Measurements from ENCODE around the gene NKIRAS1. TPM values are rescaled to one million over a fixed set of nuclear protein-coding genes. Genes with fewer than 3 reads are reported as not detected.
"Not testable (repeated sequence)": the region's sequence is repeated elsewhere in the genome, so short reads cannot be mapped to it uniquely, and the experiment has no call there.

NKIRAS1 gene
- total RNA-seq, 2 donors from 2014 or later = 18.4 to 19.8 TPM

DNA sequence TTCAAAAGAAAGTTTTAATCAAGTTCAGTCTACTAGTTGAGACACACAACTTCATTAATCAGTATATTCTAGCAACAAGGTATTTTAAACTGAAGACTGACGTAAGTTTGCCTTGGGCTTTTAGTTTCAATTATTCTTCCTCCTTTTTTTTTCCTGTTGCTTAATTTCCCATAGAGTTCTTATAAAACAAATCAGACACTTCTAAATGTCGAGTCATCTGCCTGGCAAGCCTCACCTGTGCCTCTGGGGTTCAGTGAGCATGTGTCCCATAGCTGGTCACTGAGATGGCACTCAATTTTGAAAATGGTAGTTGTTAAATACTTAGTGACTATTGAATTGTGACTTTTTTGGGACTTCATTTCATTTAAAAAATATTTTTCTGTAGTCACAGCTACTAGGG is 27.4 kb downstream of the NKIRAS1 start:
- DNase-seq (ENCODE audit: low spot score) = no peak
- H3K27ac ChIP-seq = no peak overlapping the region
- no peaks in the 10 kb centered on the region for H3K36me3 ChIP-seq
- no peaks in the 10 kb centered on the region for H3K27me3 ChIP-seq
- no peaks in the 10 kb centered on the region for H3K9me3 ChIP-seq
- TF ChIP-seq, protein P1, sequence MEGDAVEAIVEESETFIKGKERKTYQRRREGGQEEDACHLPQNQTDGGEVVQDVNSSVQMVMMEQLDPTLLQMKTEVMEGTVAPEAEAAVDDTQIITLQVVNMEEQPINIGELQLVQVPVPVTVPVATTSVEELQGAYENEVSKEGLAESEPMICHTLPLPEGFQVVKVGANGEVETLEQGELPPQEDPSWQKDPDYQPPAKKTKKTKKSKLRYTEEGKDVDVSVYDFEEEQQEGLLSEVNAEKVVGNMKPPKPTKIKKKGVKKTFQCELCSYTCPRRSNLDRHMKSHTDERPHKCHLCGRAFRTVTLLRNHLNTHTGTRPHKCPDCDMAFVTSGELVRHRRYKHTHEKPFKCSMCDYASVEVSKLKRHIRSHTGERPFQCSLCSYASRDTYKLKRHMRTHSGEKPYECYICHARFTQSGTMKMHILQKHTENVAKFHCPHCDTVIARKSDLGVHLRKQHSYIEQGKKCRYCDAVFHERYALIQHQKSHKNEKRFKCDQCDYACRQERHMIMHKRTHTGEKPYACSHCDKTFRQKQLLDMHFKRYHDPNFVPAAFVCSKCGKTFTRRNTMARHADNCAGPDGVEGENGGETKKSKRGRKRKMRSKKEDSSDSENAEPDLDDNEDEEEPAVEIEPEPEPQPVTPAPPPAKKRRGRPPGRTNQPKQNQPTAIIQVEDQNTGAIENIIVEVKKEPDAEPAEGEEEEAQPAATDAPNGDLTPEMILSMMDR (IDR thresholded peaks at IDR 0.05) = no peak
- H3K4me3 ChIP-seq = no peak overlapping the region
- H3K4me1 ChIP-seq = no peaks in the 10 kb centered on the region

DNA sequence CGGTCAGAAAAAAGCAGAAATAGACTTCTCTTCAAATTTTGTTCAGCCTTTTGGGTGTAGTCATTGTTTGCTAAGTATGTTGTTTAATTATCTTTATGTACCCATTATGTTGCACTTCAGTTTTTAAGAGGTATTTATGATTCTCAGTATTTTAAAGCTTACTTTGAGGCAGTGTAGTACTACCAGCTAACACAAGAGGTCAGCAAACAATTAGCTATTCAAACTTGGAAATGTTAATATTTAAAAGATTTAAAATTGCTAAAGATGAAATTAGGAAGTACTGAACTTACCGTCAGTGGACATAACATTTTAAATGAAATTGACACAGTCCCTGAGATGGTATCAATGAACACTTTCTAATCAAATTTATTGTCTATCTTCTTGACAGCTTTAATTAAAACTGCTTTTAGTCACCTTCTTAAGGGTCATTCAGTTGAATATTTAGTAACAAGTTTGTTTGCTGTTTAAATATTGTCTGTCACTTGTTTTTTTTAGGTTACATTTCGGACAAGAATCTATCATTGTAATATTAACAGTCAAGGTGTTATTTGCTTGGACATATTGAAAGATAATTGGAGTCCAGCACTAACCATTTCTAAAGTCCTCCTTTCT is 28.1 kb downstream of the NKIRAS1 start:
- H3K4me3 ChIP-seq = no peak overlapping the region
- no peaks in the 10 kb centered on the region for H3K27me3 ChIP-seq
- no peaks in the 10 kb centered on the region for H3K36me3 ChIP-seq
- H3K4me1 ChIP-seq = no peaks in the 10 kb centered on the region
- no peak overlapping the region for H3K27ac ChIP-seq
- TF ChIP-seq, protein P1 (IDR thresholded peaks at IDR 0.05) = peak; percentile 64 to 87
- DNase-seq (ENCODE audit: low spot score) = no peak
- no peaks in the 10 kb centered on the region for H3K9me3 ChIP-seq

DNA sequence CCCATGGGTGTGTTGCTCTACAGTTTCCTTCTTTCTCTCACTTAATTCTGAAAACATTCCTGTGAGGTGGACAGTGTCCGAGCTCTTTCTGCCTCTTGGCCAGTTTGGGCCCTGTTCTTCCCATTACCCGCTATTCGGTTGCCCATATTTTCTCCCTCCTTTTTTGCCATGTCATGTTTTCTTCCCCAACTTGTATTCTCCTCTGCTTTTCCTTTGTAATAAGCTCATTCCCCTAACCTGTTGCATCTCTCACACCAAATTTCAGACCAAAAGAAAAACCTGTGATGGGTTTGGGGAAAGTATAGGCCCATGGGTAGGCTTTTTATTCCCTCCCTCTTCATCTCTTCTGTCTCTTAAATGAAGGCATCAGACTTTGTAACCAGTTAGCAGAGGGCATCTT is 30.5 kb downstream of the NKIRAS1 start:
- TF ChIP-seq, protein P1 (IDR thresholded peaks at IDR 0.05) = no peak
- no peaks in the 10 kb centered on the region for H3K4me1 ChIP-seq

DNA sequence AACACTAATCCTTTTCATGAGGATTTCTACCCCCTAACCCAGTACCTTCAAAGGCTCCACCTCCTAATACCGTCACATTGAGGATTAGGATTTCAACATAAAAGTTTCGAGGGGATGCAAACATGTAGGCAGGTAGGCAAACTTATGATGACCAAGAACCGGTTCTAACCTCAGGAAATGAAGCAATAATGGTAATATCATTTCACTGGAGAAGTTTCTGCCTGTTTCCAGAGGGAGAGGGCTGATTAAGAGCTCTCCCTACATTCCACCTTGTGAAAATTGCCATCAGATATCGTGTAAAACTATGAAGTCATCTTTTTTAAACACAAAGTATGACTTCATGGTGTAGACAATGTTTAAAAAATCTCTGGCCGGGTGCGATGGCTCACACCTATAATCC is 31.6 kb downstream of the NKIRAS1 start:
- TF ChIP-seq, protein P1 (IDR thresholded peaks at IDR 0.05) = no peak
- peaks cover 4% of the 10 kb centered on the region for H3K36me3 ChIP-seq
- no peaks in the 10 kb centered on the region for H3K27me3 ChIP-seq
- H3K9me3 ChIP-seq = no peaks in the 10 kb centered on the region
- H3K4me1 ChIP-seq = peaks cover 0 to 7% of the 10 kb centered on the region in 2 donors
- H3K4me3 ChIP-seq = no peak overlapping the region
- no peak for DNase-seq (ENCODE audit: low spot score)
- H3K27ac ChIP-seq = no peak overlapping the region

More for the DNA sequence above, 30.5 kb downstream of the NKIRAS1 start:
- Histone ChIP-seq H3K4me3 (no peak overlapping the region), H3K27ac (no peak overlapping the region), H3K27me3 (no peaks in the 10 kb centered on the region), H3K9me3 (no peaks in the 10 kb centered on the region), H3K36me3 (peaks cover 4% of the 10 kb centered on the region)
- DNase-seq (ENCODE audit: low spot score) = no peak

DNA sequence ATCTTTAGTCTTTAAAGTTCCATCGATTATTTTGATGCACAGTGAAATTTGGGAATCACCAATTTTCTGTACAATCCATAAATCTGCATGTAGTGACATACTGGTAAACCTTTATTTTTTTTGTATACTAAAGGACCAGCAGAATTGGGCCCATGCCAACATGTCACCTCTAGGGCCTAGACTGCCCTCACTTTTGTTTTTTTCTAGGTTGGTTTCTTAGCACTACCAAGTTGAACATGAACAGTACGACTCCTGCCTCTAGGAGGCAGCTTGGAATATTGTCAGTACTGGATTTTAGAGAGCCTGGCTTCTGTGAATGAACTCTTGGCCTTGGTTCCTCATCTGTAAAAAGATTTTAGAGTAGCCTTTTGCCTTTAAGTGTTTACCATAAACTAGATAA is 32.3 kb downstream of the NKIRAS1 start:
- Histone ChIP-seq H3K4me1 (peaks cover 0 to 9% of the 10 kb centered on the region in 2 donors), H3K27me3 (no peaks in the 10 kb centered on the region), H3K4me3 (no peak overlapping the region), H3K27ac (no peak overlapping the region), H3K9me3 (no peaks in the 10 kb centered on the region), H3K36me3 (peaks cover 4% of the 10 kb centered on the region)
- no peak for DNase-seq (ENCODE audit: low spot score)
- TF ChIP-seq, protein P1 (IDR thresholded peaks at IDR 0.05) = peak in 1 of 2 donors; percentile 24

DNA sequence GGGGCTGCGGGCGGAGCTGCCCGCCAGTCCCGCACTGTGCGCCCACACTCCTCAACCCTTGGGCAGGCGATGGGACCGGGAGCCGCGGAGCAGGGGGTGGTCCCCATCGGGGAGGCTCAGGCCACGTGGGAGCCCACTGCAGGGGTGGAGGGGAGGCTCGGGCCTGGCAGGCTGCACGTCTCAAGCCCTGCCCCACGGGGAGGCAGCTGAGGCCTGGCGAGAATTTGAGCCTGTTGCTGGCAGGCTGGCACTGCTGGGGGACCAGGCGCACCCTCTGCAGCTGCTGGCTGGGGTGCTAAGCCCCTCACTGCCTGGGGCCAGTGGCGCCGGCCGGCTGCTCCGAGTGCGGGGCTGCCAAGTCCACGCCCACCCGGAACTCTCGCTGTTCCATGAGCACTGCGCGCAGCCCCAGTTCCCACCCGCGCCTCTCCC is 34.3 kb downstream of the NKIRAS1 start:
- peaks cover 4% of the 10 kb centered on the region for H3K36me3 ChIP-seq
- DNase-seq (ENCODE audit: low spot score) = no peak
- H3K4me3 ChIP-seq = no peak overlapping the region
- TF ChIP-seq, protein P1 (IDR thresholded peaks at IDR 0.05) = no peak
- peaks cover 0 to 11% of the 10 kb centered on the region in 2 donors for H3K4me1 ChIP-seq
- no peaks in the 10 kb centered on the region for H3K9me3 ChIP-seq
- H3K27me3 ChIP-seq = no peaks in the 10 kb centered on the region
- H3K27ac ChIP-seq = no peak overlapping the region

DNA sequence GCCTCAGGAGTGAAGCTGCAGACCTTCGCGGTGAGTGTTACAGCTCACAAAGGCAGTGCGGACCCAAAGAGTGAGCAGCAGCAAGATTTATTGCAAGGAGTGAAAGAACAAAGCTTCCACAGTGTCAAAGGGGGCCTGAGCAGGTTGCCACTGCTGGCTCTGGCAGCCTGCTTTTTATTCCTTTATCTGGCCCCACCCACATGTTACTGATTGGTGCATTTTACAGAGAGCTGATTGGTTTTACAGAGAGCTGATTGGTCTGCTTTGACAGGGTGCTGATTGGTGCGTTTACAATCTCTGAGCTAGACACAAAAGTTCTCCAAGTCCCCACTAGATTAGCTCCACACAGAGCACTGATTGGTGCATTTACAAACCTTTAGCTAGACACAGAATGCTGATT is 34.8 kb downstream of the NKIRAS1 start:
- H3K27ac ChIP-seq; DNase-seq (ENCODE audit: low spot score); H3K4me3 ChIP-seq; H3K9me3 ChIP-seq; H3K36me3 ChIP-seq; H3K27me3 ChIP-seq: not testable (repeated sequence)
- peaks cover 0 to 17% of the 10 kb centered on the region in 2 donors for H3K4me1 ChIP-seq
